HG02678 (cell line): ENCODE measurements around the gene LRRC9.
"Not testable (repeated sequence)": the region's sequence is repeated elsewhere in the genome, so short reads cannot be mapped to it uniquely, and the experiment has no call there.

Experiments
- ATAC-seq: cut with Tn5 transposase; IDR thresholded peaks from one replicate; pipeline ENCODE4 v1.9.1; 2021; ENCODE audit warnings: mild to moderate bottlenecking, moderate library complexity; ENCODE audit not compliant: unreplicated experiment

LRRC9 gene

DNA sequence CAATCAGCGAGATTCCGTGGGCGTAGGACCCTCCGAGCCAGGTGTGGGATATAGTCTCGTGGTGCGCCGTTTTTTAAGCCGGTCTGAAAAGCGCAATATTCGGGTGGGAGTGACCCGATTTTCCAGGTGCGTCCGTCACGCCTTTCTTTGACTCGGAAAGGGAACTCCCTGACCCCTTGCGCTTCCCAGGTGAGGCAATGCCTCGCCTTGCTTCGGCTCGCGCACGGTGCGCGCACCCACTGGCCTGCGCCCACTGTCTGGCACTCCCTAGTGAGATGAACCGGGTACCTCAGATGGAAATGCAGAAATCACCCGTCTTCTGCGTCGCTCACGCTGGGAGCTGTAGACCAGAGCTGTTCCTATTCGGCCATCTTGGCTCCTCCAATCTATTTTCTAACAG is 32.2 kb downstream of the LRRC9 start:
- ATAC-seq: not testable (repeated sequence)

DNA sequence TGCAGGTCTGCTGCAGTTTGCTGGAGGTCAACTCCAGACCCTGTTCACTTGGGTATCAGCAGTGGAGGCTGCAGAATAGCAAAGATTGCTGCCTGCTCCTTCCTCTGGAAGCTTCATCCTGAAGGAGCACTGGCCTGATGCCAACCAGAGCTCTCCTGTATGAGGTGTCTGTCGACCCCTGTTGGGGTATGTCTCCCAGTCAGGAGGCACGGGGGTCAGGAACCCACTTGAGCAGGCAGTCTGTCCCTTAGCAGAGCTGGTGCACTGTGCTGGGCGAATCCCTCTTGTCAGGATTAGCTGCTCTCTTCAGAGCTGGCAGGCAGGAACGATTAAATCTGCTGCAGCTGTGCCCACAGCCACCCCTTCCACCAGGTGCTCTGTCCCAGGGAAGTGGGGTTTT is 37.9 kb downstream of the LRRC9 start:
- ATAC-seq: not testable (repeated sequence)

DNA sequence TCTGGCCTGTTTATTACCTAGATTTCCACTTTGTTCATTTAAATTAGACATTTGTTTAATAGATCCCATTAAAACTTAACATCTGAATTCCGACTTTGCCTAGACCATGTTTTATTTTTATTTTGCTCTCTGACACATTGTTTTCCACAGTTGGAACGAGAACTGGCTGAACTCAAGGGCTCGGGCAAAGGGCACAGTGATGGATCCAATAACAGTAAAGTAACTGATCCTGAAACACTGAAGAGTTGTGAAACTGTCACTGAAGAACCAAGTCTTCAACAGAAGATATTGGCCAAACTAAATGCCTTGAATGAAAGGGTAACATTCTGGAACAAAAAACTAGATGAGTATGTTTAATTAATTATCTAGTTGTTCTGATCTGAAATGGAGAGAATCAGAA is 39.7 kb downstream of the LRRC9 start:
- no peak for ATAC-seq

DNA sequence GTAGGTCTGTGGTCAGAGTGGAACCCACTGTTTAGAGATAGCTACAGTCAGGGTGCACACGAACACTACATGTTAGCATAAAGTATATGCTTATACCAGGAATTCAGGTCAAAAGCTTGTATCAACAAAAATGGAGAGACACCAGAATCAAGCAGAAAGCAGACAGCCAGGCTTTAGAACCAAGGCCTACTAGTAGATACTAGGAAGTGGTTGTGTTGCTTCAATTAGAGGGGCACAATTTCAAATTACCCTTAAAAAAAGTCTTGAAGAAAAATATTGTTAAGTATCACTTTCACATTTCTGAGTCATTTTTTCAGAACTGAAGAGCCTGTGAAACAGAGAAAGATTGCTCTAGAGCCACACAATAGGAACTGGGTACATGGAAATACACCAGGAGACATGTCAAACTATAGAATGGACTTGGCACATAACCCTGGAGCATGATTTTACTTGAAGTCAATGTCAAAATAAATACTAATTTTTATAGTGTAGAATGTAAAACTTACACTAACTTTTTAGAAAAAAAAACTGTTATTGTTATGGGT is 41.6 kb downstream of the LRRC9 start:
- peak; percentile 33 for ATAC-seq

DNA sequence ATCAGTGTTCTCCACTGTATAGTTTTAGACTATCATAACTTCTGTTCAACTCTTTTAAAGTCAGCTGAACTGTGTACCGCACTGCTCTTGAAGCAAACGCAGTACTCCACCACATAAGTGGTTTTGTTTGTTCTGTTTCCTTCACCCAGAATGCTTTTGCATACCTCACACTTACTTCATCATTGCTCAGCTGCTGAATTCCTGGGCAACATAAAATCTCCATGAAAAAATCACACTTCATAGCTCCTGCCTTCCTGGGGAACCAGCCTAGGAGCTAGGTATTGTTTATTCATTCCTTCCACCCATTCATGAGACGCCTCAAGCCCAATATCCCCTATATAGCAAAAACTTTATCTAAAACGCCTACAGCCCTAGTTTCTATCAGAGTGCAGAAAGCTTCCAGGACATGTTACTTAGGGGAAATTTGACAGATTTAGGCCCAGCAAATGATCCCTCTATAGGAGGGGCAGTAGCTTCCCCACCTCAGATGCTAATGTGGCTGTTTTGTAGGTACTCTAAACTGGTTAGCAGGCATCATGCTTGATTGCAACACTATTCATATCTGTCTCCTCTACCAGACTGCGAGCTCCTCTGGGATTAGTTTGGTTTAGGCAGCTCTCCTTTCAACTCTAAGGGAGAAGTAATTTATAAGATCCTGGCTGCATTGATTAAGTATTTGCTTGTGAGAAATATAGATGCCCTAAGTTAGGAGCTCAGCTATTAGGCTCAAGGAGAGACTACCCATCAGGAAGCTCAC is 44.5 kb downstream of the LRRC9 start:
- ATAC-seq: peak; percentile 23

DNA sequence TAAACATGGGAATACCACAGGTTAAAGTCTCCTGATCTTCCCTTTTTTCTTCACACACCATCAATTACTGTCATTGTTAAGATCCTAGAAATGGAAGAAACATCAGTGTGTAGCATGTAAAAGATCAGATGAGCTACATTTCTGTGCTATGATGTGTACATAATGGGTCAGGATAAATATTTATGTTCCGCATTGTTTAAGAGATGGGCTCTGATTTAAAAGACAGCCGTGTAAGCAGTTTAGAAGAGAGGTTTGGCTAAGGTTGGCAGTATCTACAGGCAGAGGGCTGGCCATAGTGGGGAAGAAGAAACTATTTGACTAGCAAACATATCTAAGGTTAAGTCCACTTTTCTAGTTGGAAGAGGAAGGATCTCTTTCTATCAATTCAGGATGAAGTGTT is 49.4 kb downstream of the LRRC9 start:
- ATAC-seq: no peak

DNA sequence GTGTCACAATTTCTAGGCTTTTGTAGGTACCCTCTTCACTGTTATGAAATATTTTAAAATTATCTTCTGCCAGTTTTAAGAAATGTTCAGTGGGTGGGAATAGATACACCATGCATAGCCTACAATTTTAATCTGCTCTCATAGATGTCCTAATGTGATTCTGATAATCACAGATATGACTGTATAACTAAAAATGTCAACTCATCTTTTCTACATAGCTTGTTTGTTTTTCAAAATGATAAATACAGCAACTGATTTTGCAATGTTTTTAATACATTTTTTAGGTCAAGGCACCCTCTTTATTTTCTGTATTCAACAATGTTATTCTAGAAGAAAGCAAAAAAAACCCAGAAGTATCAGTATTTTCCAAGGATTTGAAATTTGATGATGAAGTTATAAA is 61.6 kb downstream of the LRRC9 start:
- no peak for ATAC-seq

DNA sequence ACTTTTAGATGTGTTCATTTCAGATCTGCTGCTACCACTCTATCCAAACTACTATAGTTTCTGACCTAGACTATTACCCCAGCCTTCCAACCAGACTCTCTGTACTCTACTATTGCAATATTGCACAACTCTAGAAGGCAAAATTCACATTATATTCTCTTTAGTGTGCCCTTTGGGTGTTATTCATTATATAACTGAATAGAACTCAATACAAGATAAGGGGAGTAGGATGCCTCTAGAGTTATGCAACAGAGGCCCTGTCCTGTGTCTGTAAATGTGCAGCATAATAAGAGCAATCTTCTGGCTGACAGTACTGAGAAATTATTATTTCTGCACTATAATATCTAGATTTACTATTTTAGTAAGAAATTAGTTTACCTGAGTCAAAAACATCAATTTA is 63.1 kb downstream of the LRRC9 start:
- ATAC-seq: no peak

DNA sequence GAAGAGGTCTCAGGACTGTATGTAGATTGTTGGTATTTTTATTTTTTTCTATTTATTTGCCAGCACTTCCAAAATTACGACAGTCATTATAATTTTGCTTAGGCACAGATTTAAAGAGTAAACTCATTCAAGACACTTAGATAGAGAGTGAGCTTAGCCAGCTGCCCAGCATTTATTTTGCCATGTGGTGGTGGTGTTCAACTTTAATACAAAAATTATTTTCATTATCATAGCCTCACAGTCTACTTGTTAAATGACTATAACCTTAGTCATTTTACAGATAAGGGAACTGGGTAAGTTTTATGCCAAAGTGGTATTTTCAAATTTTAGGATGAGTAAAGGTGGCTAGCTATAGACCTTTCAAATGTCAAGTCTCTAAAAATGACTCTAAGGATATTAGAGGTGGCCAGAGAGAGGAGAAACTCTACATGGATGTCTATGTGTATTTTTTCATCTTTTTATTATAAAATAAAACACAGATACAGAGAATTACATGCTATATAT is 66.7 kb downstream of the LRRC9 start:
- no peak for ATAC-seq

DNA sequence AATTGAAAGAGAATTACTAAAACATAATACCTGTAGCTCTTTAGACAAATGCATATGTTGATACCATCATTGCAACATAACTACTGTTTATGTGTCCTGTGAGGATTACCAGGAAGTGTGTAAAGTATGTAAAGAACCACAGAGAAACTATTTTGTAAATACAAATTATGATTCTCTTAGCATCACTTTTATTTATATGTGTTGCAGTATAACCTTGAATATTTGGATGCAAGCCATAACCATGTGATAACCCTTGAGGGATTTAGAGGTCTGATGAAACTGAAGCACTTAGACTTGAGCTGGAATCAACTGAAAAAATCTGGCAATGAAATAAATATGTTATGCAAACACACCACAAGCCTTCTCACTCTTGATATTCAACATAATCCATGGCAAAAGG is 77.5 kb downstream of the LRRC9 start:
- no peak for ATAC-seq

DNA sequence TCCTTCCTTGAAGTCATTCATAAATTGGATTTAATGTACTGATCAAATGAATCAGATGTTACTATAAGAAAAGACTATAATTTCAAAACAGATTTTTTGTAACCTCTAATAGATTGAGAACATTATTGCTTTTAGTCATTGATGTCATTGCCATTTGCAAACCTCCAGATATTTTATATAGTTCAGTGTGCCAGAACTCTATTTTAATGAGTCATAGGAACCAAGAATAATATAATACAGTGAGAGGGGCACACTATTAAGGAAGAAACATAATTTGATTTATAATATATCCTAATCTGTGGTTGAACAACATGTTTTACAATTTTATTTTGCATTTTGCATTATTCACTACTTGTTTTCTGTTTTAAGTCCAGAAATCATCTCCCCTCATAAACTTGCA is 78.0 kb downstream of the LRRC9 start:
- ATAC-seq: no peak

DNA sequence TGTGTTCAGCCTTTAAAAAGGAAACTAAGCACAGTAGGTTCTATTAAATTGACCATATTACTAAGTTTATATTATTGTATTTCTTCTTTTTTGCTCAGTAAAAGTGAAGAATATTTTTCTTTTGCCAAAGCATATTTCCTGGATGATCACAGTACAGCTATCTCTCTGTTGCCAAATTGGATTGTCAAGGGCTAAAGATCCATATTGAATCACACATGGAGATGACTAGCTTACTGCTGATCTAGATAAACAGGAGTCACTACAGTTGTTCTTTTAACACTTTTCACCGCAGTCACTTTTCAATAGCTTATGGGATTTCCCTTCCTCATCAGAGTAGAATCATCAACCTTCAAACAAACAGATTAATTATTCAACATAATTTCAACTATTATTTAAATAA is 78.6 kb downstream of the LRRC9 start:
- no peak for ATAC-seq

DNA sequence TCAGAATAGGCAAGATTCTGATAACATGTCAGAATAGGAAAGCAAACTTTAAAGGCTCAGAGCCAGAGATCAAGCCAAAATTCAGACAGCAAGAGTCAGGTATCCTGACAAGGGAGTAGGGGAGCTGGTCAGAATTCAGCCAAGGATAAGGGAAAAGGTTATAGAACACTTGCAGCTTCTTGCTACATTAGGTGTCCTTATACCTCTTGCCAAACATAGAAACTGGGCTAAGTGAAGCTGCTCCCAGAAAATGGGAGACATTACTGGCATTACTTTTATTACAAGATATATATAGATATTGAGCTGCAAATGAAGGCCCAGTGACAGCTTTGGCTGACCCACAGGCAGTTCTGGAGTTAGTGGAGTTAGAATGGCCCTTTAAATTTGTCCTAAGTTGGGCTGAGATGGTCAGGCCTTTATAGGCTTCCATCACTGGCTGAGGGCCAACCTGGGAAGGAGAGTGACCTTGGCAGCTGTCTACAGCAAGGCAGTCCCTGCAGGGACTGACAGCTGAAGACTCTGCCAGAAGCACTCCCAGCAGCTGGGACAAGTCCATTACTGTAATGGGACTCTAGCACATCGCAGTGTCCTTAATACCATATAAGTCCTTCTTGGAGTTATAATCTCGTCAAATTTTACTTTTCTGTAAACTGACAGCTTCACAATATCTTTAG is 83.0 kb downstream of the LRRC9 start:
- no peak for ATAC-seq

DNA sequence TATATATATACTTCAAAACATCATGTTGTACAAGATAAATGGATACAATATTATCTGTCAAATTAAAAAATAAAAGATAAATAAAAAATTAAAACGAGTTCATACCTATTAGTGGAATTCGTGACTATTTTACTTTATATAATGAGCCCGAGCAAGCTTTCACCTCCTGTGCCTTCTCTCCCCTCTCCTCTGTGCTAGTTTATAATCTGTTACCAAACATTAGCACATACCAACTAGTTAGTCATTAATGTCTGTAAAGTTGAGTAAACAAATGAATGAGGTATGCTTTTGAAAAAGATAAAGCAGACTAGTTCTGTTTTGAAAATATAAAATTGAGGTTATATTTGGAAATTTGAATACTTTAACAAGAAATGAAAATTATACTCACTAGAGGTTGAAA is 84.0 kb downstream of the LRRC9 start:
- ATAC-seq: no peak

DNA sequence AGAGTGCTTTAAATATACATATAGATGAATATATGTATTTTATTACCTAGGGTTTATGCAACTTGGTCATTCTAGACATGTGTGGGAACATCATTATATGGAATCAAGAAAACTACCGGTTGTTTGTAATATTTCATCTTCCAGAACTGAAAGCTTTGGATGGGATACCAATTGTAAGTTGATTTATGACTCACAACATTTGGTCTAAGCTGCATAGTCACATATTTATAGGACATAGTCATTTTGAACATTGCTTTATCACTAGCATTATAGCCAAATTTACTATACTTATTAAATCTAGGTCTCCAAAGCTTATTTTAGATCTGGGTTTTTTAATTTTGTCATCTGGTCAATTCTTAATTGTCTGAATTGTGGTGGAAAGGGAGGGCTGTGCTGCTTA is 88.1 kb downstream of the LRRC9 start:
- ATAC-seq: no peak

DNA sequence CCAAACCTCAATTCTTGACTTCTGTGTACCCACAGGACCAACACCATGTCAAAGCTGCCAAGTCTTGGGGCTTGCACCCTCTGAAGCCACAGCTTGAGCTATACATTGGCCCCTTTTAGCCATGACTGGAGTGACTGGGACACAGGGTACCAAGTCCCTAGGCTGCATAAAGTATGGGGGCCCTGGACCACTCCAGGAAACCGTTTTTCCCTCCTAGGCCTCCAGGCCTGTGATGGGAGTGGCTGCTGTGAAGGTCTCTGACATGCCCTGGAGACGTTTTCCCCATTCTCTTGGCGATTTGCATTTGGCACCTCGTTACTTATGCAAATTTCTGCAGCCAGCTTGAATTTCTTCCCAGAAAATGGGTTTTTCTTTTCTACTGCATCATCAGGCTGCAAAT is 90.3 kb downstream of the LRRC9 start:
- ATAC-seq: not testable (repeated sequence)

DNA sequence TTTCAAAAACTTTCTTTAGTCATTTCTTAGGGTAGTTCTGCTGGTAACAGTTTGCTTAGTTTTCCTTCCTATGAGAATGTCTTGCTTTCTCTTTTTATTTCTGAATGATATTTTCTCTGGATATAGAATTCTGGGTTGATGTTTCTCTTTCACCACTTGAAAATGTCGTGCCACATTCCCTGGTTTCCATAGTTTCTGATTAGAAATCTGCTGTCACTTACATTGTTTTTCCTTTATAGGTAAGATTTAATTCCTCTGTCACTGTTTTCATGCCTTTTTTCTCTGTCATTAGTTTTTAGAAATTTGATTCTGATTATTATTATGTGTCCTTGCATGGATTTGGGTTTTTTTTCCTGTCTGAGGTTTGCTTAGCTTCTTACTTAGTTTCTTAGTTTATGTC is 94.5 kb downstream of the LRRC9 start:
- no peak for ATAC-seq

DNA sequence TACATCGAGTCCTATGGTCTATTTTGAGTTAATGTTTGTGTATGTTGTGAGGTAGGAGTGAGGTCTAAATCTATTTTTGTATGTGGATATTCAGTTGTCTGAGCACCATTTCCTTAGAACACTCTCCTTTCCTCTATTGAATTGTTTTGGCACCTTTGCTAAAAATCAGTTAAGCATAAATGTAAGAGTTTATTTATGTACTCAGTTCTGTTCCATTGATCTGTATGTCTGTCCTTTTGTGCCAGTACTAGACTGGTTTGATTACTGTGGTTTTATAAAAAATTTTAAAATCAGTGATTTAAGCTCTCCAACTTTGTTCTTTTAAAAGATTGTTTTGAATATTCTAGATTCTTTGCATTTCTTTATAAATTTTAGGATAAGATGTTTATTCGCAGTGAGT is 101.7 kb downstream of the LRRC9 start:
- ATAC-seq: no peak

DNA sequence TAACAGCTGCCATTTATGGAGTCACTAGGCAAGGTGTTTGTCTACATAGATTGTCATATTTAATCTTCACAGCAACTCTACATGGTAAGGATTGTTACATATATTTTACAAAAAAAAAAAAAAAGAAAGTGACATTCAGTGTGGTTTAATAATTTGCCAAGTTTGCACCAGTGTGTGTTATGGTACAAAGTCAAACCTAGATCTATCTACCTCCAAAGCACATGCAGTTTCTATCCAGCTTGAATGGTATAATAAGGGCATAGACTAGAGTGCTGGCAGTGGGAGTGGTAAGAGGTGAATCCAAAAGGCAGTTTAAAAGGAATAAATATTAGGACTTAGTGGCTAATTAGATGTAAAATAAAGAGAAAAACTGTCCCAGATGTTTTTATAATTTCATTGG is 105.6 kb downstream of the LRRC9 start:
- ATAC-seq: no peak

DNA sequence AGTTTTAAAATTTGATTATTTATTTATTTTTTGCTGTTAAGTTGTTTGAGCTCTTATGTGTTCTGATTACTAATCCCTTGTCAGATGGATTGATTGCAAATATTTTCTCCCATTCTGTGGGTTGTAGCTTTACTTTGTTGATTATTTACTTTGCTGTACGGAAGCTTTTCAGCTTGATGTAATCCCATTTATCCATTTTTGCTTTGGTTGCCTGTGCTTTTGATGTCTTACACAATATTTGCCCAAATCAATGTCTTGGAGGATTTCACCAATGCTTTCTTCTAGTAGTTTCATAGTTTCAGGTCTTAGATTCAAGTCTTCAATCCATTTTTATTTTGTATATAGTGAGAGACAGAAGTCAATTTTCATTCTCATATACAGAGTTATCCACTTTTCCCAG is 115.2 kb downstream of the LRRC9 start:
- ATAC-seq: no peak

DNA sequence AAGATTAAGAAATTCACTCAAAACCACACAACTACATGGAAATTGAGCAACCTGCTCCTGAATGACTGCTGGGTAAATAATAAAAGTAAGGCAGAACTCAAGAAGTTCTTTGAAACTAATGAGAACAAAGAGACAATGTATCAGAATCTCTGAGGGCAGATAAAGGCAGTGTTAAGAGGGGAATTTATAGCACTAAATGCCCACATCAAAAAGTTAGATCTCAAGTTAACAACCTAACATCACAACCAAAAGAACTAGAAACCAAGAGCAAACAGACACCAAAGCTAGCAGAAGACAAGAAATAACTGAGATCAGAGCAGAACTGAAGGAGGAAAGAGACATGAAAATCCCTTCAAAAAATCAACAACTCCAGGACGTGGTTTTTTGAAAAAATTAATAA is 128.0 kb downstream of the LRRC9 start:
- not testable (repeated sequence) for ATAC-seq

DNA sequence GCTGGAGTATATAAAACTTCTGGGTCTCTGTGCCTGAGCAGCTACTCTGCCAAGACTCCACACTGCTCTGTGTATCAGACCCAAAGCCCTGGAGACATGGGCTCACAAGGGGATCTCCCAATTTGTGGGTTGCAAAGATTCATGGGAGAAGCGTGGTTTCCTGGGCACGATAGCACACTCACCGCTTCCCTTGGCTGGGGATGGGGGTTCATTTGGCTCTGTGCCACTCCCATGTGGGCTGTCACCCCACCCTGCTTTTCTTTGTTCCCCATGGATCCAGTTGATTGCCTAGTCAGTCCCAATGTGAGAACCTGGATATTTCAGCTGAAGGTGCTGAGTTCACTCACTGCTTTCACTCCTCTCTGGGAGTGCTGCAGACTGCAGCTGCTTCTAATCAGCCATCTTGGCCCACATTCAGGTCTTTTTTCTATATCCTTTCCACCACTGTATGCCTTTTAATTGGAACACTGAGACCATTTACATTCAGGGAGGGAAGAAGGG is 131.8 kb downstream of the LRRC9 start:
- no peak for ATAC-seq
